HG03457 (cell line): ENCODE results near the gene KIAA1217.

ENCODE experiments used
- ATAC-seq: cut with Tn5 transposase; IDR thresholded peaks from one replicate; pipeline ENCODE4 v1.9.1; 2021; ENCODE audit warnings: moderate number of reproducible peaks; ENCODE audit not compliant: unreplicated experiment

Gene KIAA1217

GRCh38 chr10:24209432-24209771, 464 bp downstream of the KIAA1217 start:
- ATAC-seq = no peak

- peak; percentile 63 for ATAC-seq
Observed at GRCh38 chr10:24209946-24210491, 1.1 kb downstream of the KIAA1217 start.

GRCh38 chr10:24210501-24210900, 1.6 kb downstream of the KIAA1217 start:
- no peak for ATAC-seq

- no peak for ATAC-seq
Observed at GRCh38 chr10:24213266-24213665, 4.3 kb downstream of the KIAA1217 start.

GRCh38 chr10:24213881-24214280, 4.9 kb downstream of the KIAA1217 start:
- no peak for ATAC-seq

GRCh38 chr10:24214762-24215161, 5.8 kb downstream of the KIAA1217 start:
- no peak for ATAC-seq

GRCh38 chr10:24215196-24215595, 6.3 kb downstream of the KIAA1217 start:
- ATAC-seq = no peak

- ATAC-seq = no peak
Observed at GRCh38 chr10:24215603-24216002, 6.7 kb downstream of the KIAA1217 start.

GRCh38 chr10:24219963-24220362, 11.0 kb downstream of the KIAA1217 start:
- ATAC-seq = no peak

GRCh38 chr10:24223341-24223740, 14.4 kb downstream of the KIAA1217 start:
- ATAC-seq = no peak

GRCh38 chr10:24223953-24224352, 15.0 kb downstream of the KIAA1217 start:
- ATAC-seq = no peak

GRCh38 chr10:24228642-24229041, 19.7 kb downstream of the KIAA1217 start:
- ATAC-seq = no peak

- ATAC-seq = no peak
Observed at GRCh38 chr10:24229909-24230308, 21.0 kb downstream of the KIAA1217 start.

- no peak for ATAC-seq
Observed at GRCh38 chr10:24231200-24231599, 22.3 kb downstream of the KIAA1217 start.

- ATAC-seq = no peak
Observed at GRCh38 chr10:24234784-24235183, 25.8 kb downstream of the KIAA1217 start.

- no peak for ATAC-seq
Observed at GRCh38 chr10:24235471-24235870, 26.5 kb downstream of the KIAA1217 start.

- ATAC-seq = no peak
Observed at GRCh38 chr10:24237801-24238395, 29.0 kb downstream of the KIAA1217 start.

GRCh38 chr10:24238519-24239247, 29.7 kb downstream of the KIAA1217 start:
- no peak for ATAC-seq

GRCh38 chr10:24239289-24240040, 30.5 kb downstream of the KIAA1217 start:
- ATAC-seq = no peak

GRCh38 chr10:24240041-24240751, 31.3 kb downstream of the KIAA1217 start:
- no peak for ATAC-seq

- ATAC-seq = no peak
Observed at GRCh38 chr10:24241536-24242040, 32.6 kb downstream of the KIAA1217 start.
